AG04450 (cell line): ENCODE results near the gene ZNF100. TPM values are rescaled to one million over a fixed set of nuclear protein-coding genes. Genes with fewer than 3 reads are reported as not detected.
"Not testable (repeated sequence)": the region's sequence is repeated elsewhere in the genome, so short reads cannot be mapped to it uniquely, and the experiment has no call there.

Experiments
- CTCF ChIA-PET: fragments of 300-600, 350-600 bp; formaldehyde crosslinking; extraction: SDS; loops from one replicate; lab custom pipeline; 2022; ENCODE audit warnings: antibody characterized with exemption, inconsistent platforms; lab: Charles Lee
- POLR2A ChIA-PET: fragments of 350-600 bp; formaldehyde crosslinking; extraction: SDS; loops from one replicate; lab custom pipeline; 2021; ENCODE audit warnings: antibody characterized with exemption, inconsistent platforms; lab: Yijun Ruan, JAX
- DNase-seq: peaks from one replicate; pipeline ENCODE4 v3.0.0-alpha.2; 2011; ENCODE audit warnings: low read depth, low spot score
- H3K27ac ChIP-seq: one replicate; pipeline ENCODE4 v1.5.1; 2012; ENCODE audit warnings: low read depth, low read length, control low read depth
- H3K27me3 ChIP-seq: one replicate; pipeline ENCODE4 v1.6.0; 2012; ENCODE audit warnings: low read length; ENCODE audit not compliant: control insufficient read depth, insufficient read depth
- H3K4me3 ChIP-seq: 2 replicates; pipeline ENCODE4 v1.5.1; 2011; ENCODE audit warnings: mild to moderate bottlenecking, low read depth, low read length, control low read depth
- H3K9me3 ChIP-seq: 2 replicates; pipeline ENCODE4 v1.5.1; 2012; ENCODE audit warnings: low read length; ENCODE audit not compliant: control insufficient read depth, insufficient read depth
- polyA plus RNA-seq: library from polyadenylated mRNA; depleted of rRNA; stranded (reverse); fragments of >200 nt; gene quantifications from 2 replicates; pipeline ENCODE4 v1.2.3, GENCODE V29; 2011
- TF ChIP-seq, protein P1 (sequence below): IDR thresholded peaks from 2 replicates; pipeline ENCODE4 v1.5.1; 2011; ENCODE audit warnings: low read depth, low read length, control low read depth, inconsistent platforms

Gene ZNF100
- polyA plus RNA-seq, 1 experiment: 3.0 TPM

DNA sequence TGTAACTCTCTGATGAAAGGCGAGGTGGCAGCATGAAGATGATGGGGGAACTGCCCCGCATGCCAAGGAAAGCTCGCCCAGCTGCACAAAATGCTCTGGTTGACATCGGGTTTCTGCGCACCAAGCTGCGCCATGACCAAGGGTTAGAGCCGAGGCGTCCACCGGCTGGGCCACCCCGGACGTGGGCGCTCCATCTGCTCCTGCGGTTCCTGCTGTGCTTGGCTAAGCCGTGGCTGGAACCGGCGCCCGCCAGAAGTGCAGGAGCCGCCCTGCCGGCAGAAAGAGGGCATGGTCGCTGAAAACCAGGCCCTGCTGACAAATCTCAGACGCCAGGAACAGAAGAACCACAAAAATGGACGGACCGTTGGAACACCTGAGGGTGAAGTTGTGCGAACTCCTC is 57.9 kb downstream of the ZNF100 start:
- H3K27me3 ChIP-seq: no peaks in the 10 kb centered on the region
- ChIA-PET POLR2A (no interaction called here), CTCF (no interaction called here)
- DNase-seq: no peak
- peaks cover 31% of the 10 kb centered on the region for H3K9me3 ChIP-seq
- TF ChIP-seq, protein P1, sequence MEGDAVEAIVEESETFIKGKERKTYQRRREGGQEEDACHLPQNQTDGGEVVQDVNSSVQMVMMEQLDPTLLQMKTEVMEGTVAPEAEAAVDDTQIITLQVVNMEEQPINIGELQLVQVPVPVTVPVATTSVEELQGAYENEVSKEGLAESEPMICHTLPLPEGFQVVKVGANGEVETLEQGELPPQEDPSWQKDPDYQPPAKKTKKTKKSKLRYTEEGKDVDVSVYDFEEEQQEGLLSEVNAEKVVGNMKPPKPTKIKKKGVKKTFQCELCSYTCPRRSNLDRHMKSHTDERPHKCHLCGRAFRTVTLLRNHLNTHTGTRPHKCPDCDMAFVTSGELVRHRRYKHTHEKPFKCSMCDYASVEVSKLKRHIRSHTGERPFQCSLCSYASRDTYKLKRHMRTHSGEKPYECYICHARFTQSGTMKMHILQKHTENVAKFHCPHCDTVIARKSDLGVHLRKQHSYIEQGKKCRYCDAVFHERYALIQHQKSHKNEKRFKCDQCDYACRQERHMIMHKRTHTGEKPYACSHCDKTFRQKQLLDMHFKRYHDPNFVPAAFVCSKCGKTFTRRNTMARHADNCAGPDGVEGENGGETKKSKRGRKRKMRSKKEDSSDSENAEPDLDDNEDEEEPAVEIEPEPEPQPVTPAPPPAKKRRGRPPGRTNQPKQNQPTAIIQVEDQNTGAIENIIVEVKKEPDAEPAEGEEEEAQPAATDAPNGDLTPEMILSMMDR: no peak
- no peak overlapping the region for H3K4me3 ChIP-seq
- H3K27ac ChIP-seq: no peak overlapping the region

DNA sequence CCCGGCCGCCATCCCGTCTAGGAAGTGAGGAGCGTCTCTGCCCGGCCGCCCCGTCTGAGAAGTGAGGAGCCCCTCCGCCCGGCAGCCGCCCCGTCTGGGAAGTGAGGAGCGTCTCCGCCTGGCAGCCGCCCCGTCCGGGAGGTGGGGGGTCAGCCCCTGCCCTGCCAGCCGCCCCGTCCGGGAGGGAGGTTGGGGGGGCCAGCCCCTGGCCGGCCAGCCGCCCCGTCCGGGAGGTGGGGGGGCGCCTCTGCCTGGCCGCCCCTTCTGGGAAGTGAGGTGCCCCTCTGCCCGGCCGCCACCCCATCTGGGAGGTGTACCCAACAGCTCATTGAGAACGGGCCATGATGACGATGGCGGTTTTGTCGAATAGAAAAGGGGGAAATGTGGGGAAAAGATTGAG is 59.5 kb downstream of the ZNF100 start:
- H3K27me3 ChIP-seq, H3K4me3 ChIP-seq, CTCF ChIA-PET, H3K27ac ChIP-seq, DNase-seq, POLR2A ChIA-PET: not testable (repeated sequence)
- peaks cover 32% of the 10 kb centered on the region for H3K9me3 ChIP-seq

DNA sequence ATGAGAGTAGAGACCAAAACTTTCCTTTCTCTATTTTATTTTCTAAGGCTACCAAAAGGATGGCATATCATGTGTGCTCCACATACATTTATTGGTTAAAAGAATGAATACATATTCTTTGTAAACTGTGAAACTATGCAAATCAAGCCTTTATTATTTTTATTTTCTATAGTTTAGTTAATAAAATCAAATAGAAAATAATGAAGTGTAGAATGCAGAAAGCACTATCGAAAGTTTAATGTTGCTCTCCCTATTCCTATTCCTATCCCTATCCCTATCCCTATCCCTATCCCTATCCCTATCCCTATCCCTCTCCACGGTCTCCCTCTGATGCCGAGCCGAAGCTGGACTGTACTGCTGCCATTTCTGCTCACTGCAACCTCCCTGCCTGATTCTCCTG is 60.3 kb downstream of the ZNF100 start:
- Histone ChIP-seq H3K4me3 (no peak overlapping the region), H3K27ac (no peak overlapping the region), H3K27me3 (no peaks in the 10 kb centered on the region), H3K9me3 (peaks cover 32% of the 10 kb centered on the region)
- DNase-seq: no peak
- POLR2A ChIA-PET: no interaction called here
- CTCF ChIA-PET: no interaction called here
- TF ChIP-seq, protein P1: no peak

DNA sequence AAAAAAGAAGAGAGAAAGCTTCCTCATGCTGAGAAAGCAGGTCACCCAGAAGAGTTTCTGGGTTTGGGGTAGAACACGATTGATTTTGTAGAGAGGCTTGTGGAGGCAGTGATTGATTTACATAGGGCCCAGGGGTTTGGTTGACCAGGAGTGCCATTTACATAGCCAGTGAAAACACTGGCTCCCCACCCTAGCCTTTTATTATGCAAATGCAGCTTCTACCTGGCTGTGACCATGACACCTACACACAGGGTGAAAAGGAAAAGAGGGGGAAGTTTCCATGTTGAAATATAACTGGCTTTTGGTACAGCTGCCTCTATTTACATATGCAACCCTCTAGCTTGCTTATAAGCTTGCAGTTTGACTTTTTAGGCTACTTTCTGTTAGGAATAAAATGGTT is 62.0 kb downstream of the ZNF100 start:
- no peak for DNase-seq
- TF ChIP-seq, protein P1: no peak
- H3K9me3 ChIP-seq: peaks cover 35% of the 10 kb centered on the region
- ChIA-PET POLR2A (no interaction called here), CTCF (interaction anchor here (0.7 kb wide), 1 partner anchor 463 kb away, joined by 3 read pairs; no protein-coding TSS in a partner anchor)
- H3K27me3 ChIP-seq: no peaks in the 10 kb centered on the region
- no peak overlapping the region for H3K27ac ChIP-seq
- H3K4me3 ChIP-seq: no peak overlapping the region

DNA sequence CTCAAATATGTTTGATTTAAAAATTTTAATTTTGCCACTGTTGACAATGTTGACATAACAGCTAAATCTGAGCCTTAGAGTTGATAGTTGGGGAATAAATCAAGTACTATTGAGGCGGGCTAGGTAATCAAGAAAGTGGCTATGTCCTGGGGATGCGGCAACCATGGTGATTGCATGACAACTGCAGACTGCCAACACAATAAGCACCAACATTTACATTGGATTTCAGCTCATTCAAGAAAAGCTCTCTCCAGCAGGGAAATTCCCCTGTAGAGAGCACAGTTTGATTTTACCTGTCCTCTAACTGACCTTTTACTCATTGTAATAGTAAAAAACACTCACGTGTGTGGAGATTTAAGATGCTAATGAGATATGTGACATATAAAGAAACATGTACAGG is 63.1 kb downstream of the ZNF100 start:
- H3K27ac ChIP-seq: no peak overlapping the region
- ChIA-PET CTCF (no interaction called here), POLR2A (no interaction called here)
- TF ChIP-seq, protein P1: no peak
- H3K9me3 ChIP-seq: peaks cover 32% of the 10 kb centered on the region
- H3K27me3 ChIP-seq: no peaks in the 10 kb centered on the region
- no peak overlapping the region for H3K4me3 ChIP-seq
- no peak for DNase-seq

DNA sequence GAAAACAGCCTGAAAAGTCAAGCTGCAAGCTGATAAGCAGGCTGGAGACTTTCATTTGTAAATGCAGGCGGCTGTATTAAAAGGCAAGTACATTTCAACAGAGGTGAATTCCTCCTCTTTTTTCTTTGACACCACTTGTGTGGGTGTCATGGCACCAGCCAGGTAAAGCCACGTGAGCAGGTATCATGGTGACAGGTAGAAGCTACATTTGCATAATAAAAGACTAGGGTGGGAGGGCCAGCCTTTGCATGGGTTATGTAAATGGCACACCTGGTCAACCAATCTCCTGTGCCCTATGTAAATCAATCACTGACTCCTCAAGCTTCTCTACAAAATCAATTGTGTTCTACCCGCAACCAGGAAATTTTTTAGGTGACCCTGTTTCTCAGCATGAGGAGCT is 68.2 kb downstream of the ZNF100 start:
- DNase-seq: no peak
- H3K27ac ChIP-seq: no peak overlapping the region
- POLR2A ChIA-PET: no interaction called here
- peaks cover 39% of the 10 kb centered on the region for H3K9me3 ChIP-seq
- CTCF ChIA-PET: no interaction called here
- no peaks in the 10 kb centered on the region for H3K27me3 ChIP-seq
- TF ChIP-seq, protein P1: no peak
- no peak overlapping the region for H3K4me3 ChIP-seq
